Measurements from ENCODE around the gene TMEM238L. TPM values are rescaled to one million over a fixed set of nuclear protein-coding genes. Genes with fewer than 3 reads are reported as not detected.

TMEM238L gene
- total RNA-seq, 4 donors from 2014 or later, result 0.23 to 7.0 (median 3.1) TPM

- intact Hi-C loops (cut with DNase I; ENCODE audit: low total_unique reads), result no loop called here
- no peak for TF ChIP-seq POLR2A (IDR thresholded peaks at IDR 0.05)
- no peak for TF ChIP-seq CTCF (IDR thresholded peaks at IDR 0.05)
- DNase-seq (ENCODE audit: low spot score in 2 of 2), result peak in 1 of 2 donors; percentile 83
- 44 to 46% methylated on average over 9 of the region's 9 CpGs for WGBS, 2 donors
- no peak overlapping the region for H3K4me3 ChIP-seq (ENCODE audit: low read depth, poor library complexity, severe bottlenecking)
These were observed 31.2 kb downstream of the TMEM238L start for GRCh38 chr17:10772425-10773380.

GRCh38 chr17:10771148-10771547 is 32.8 kb downstream of the TMEM238L start:
- TF ChIP-seq CTCF (IDR thresholded peaks at IDR 0.05), result no peak
- TF ChIP-seq POLR2A (IDR thresholded peaks at IDR 0.05), result no peak
- peak in 1 of 2 donors; percentile 53 for DNase-seq (ENCODE audit: low spot score in 2 of 2)
- intact Hi-C loops (cut with DNase I; ENCODE audit: low total_unique reads), result no loop called here
- H3K4me3 ChIP-seq (ENCODE audit: low read depth, poor library complexity, severe bottlenecking), result no peak overlapping the region
- 93 to 96% methylated on average over 2 of the region's 2 CpGs for WGBS, 2 donors

GRCh38 chr17:10769840-10770239 is 34.1 kb downstream of the TMEM238L start:
- no peak for TF ChIP-seq POLR2A (IDR thresholded peaks at IDR 0.05)
- no peak for TF ChIP-seq CTCF (IDR thresholded peaks at IDR 0.05)
- intact Hi-C loops (cut with DNase I; ENCODE audit: low total_unique reads), result no loop called here
- H3K4me3 ChIP-seq (ENCODE audit: low read depth, poor library complexity, severe bottlenecking), result no peak overlapping the region
- peak in 1 of 2 donors; percentile 83 for DNase-seq (ENCODE audit: low spot score in 2 of 2)
- 86 to 90% methylated on average over 6 of the region's 6 CpGs for WGBS, 2 donors

GRCh38 chr17:10768750-10769251 is 35.1 kb downstream of the TMEM238L start:
- TF ChIP-seq POLR2A (IDR thresholded peaks at IDR 0.05), result no peak
- no peak for TF ChIP-seq CTCF (IDR thresholded peaks at IDR 0.05)
- peak in 1 of 2 donors; percentile 65 for DNase-seq (ENCODE audit: low spot score in 2 of 2)
- 60 to 63% methylated on average over 2 of the region's 2 CpGs for WGBS, 2 donors
- no peak overlapping the region for H3K4me3 ChIP-seq (ENCODE audit: low read depth, poor library complexity, severe bottlenecking)
- intact Hi-C loops (cut with DNase I; ENCODE audit: low total_unique reads), result no loop called here

GRCh38 chr17:10767232-10767631 is 36.7 kb downstream of the TMEM238L start:
- WGBS, 2 donors, result 93 to 95% methylated on average over 4 of the region's 4 CpGs
- TF ChIP-seq CTCF (IDR thresholded peaks at IDR 0.05) (no peak), POLR2A (IDR thresholded peaks at IDR 0.05) (no peak)
- intact Hi-C loops (cut with DNase I; ENCODE audit: low total_unique reads), result no loop called here
- DNase-seq (ENCODE audit: low spot score in 2 of 2), result peak in 1 of 2 donors; percentile 60
- H3K4me3 ChIP-seq (ENCODE audit: low read depth, poor library complexity, severe bottlenecking), result no peak overlapping the region

Measured in lower leg skin (tissue), 4 donors.